ENCODE data around the gene SLC9A9. TPM values are rescaled to one million over a fixed set of nuclear protein-coding genes. Genes with fewer than 3 reads are reported as not detected.

SLC9A9 gene
- total RNA-seq, 2 donors from 2014 or later, result 1.3 to 3.7 TPM

- no peaks in the 10 kb centered on the region for H3K4me1 ChIP-seq (ENCODE audit: control insufficient read depth, insufficient read depth, low read length)
- H3K9ac ChIP-seq (ENCODE audit: extremely low read depth, low read length, poor library complexity, severe bottlenecking), result no peak overlapping the region
- WGBS, 2 experiments (ENCODE audit: insufficient coverage in 1 of 2, insufficient read length in 1 of 2), result 81 to 100% methylated on average over 1 of the region's 1 CpG
- Mint-ChIP-seq H3K4me3 (no peak overlapping the region), H3K36me3 (ENCODE audit: low read depth) (no peaks in the 10 kb centered on the region), H3K27me3 (ENCODE audit: insufficient read depth) (no peaks in the 10 kb centered on the region), H3K9me3 (no peaks in the 10 kb centered on the region), H3K27ac (no peak overlapping the region), H3K4me1 (peaks cover 5% of the 10 kb centered on the region)
- no peaks in the 10 kb centered on the region for H3K36me3 ChIP-seq (ENCODE audit: control insufficient read depth, insufficient read depth, low read length)
- TF ChIP-seq CTCF (conservative IDR thresholded peaks at IDR 0.05), result no peak
- H3K4me3 ChIP-seq (ENCODE audit: low read length), result no peak overlapping the region
- no peaks in the 10 kb centered on the region for H3K9me3 ChIP-seq (ENCODE audit: control insufficient read depth, low read length)
- no peaks in the 10 kb centered on the region for H3K27me3 ChIP-seq (ENCODE audit: control insufficient read depth, insufficient read depth, low read length, poor library complexity, severe bottlenecking)
- H3K27ac ChIP-seq (ENCODE audit: low read depth, low read length), result no peak overlapping the region
- no peak for DNase-seq
These were observed 22.0 kb downstream of the SLC9A9 start for GRCh38 chr3:143826296-143826695.

- no peak for DNase-seq
- Histone ChIP-seq H3K27ac (ENCODE audit: low read depth, low read length) (no peak overlapping the region), H3K9ac (ENCODE audit: extremely low read depth, low read length, poor library complexity, severe bottlenecking) (no peak overlapping the region), H3K36me3 (ENCODE audit: control insufficient read depth, insufficient read depth, low read length) (no peaks in the 10 kb centered on the region), H3K4me3 (ENCODE audit: low read length) (no peak overlapping the region), H3K9me3 (ENCODE audit: control insufficient read depth, low read length) (no peaks in the 10 kb centered on the region), H3K27me3 (ENCODE audit: control insufficient read depth, insufficient read depth, low read length, poor library complexity, severe bottlenecking) (no peaks in the 10 kb centered on the region), H3K4me1 (ENCODE audit: control insufficient read depth, insufficient read depth, low read length) (no peaks in the 10 kb centered on the region)
- Mint-ChIP-seq H3K36me3 (ENCODE audit: low read depth) (no peaks in the 10 kb centered on the region), H3K9me3 (no peaks in the 10 kb centered on the region), H3K4me3 (no peak overlapping the region), H3K4me1 (peaks cover 9% of the 10 kb centered on the region), H3K27ac (no peak overlapping the region), H3K27me3 (ENCODE audit: insufficient read depth) (no peaks in the 10 kb centered on the region)
- 85 to 100% methylated on average over 1 to 3 of the region's 3 CpGs for WGBS, 2 experiments (ENCODE audit: insufficient coverage in 1 of 2, insufficient read length in 1 of 2)
- TF ChIP-seq CTCF (conservative IDR thresholded peaks at IDR 0.05), result no peak
These were observed 22.8 kb downstream of the SLC9A9 start for GRCh38 chr3:143825513-143825912.

- no peak overlapping the region for H3K9ac ChIP-seq (ENCODE audit: extremely low read depth, low read length, poor library complexity, severe bottlenecking)
- no peaks in the 10 kb centered on the region for H3K4me1 ChIP-seq (ENCODE audit: control insufficient read depth, insufficient read depth, low read length)
- no peak for TF ChIP-seq CTCF (conservative IDR thresholded peaks at IDR 0.05)
- Mint-ChIP-seq H3K27me3 (ENCODE audit: insufficient read depth) (no peaks in the 10 kb centered on the region), H3K36me3 (ENCODE audit: low read depth) (no peaks in the 10 kb centered on the region), H3K4me1 (peaks cover 8% of the 10 kb centered on the region), H3K27ac (no peak overlapping the region), H3K9me3 (no peaks in the 10 kb centered on the region), H3K4me3 (no peak overlapping the region)
- DNase-seq, result no peak
- no peaks in the 10 kb centered on the region for H3K27me3 ChIP-seq (ENCODE audit: control insufficient read depth, insufficient read depth, low read length, poor library complexity, severe bottlenecking)
- 94% methylated on average over 3 of the region's 3 CpGs; no CpG with 5 or more reads in 1 of the 2 experiments for WGBS, 2 experiments (ENCODE audit: insufficient coverage in 1 of 2, insufficient read length in 1 of 2)
- H3K4me3 ChIP-seq (ENCODE audit: low read length), result no peak overlapping the region
- H3K27ac ChIP-seq (ENCODE audit: low read depth, low read length), result no peak overlapping the region
- no peaks in the 10 kb centered on the region for H3K36me3 ChIP-seq (ENCODE audit: control insufficient read depth, insufficient read depth, low read length)
- no peaks in the 10 kb centered on the region for H3K9me3 ChIP-seq (ENCODE audit: control insufficient read depth, low read length)
These were observed 23.4 kb downstream of the SLC9A9 start for GRCh38 chr3:143824735-143825385.
